ENCODE measurements around the gene RAB14.

- TF ChIP-seq CTCF (IDR thresholded peaks at IDR 0.05) (no peak), POLR2A (IDR thresholded peaks at IDR 0.05) (no peak)
Observed at GRCh38 chr9:121185774-121186403, 15.8 kb downstream of the RAB14 start.

All from body of pancreas (tissue), 4 donors.